HG03520 (cell line): ENCODE results near the gene RFFL.
A peak's percentile ranks its signal among the peaks of the same experiment; 100 is the strongest.
"Not testable (repeated sequence)": the region's sequence is repeated elsewhere in the genome, so short reads cannot be mapped to it uniquely, and the experiment has no call there.

Experiments
- ATAC-seq: cut with Tn5 transposase; IDR thresholded peaks from one replicate; pipeline ENCODE4 v1.9.1; 2021; ENCODE audit warnings: mild to moderate bottlenecking, moderate library complexity; ENCODE audit not compliant: unreplicated experiment

Gene RFFL

DNA sequence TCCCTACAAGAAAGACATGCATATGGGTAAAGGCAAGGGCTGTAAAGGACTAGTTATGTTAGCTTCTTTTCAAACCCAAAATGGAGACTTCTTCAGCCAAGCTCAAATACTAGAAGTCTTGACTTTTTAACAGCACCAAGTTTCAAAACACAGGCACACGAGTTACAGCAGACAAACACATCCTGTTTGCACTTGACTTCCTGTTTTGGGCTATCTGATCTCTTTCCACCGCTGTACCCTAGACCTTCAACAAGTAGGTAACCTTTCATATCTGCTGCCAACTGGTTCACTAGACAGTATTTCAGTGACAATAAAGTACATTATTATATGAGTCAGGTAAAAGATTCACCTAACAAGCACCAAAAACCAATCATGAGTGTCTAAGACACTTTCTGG, 12.3 kb downstream of the RFFL start:
- no peak for ATAC-seq

DNA sequence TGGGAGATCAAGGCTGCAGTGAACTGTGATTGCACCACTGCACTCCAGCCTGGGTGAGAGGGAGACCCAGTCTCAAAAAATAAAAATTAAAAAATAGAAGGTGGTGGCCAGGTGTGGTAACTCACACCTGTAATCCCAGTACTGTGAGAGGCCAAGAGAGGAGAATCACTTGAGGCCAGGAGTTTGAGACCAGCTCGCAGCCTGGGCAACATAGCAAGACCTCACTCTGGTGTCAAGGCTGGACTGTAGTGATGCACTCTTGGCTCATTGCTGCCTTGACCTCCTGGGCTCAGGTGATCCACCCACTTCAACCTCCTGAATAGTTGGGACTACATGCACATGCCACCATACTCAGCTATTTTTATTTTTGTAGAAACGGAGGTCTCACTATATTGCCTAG, 13.3 kb downstream of the RFFL start:
- no peak for ATAC-seq

DNA sequence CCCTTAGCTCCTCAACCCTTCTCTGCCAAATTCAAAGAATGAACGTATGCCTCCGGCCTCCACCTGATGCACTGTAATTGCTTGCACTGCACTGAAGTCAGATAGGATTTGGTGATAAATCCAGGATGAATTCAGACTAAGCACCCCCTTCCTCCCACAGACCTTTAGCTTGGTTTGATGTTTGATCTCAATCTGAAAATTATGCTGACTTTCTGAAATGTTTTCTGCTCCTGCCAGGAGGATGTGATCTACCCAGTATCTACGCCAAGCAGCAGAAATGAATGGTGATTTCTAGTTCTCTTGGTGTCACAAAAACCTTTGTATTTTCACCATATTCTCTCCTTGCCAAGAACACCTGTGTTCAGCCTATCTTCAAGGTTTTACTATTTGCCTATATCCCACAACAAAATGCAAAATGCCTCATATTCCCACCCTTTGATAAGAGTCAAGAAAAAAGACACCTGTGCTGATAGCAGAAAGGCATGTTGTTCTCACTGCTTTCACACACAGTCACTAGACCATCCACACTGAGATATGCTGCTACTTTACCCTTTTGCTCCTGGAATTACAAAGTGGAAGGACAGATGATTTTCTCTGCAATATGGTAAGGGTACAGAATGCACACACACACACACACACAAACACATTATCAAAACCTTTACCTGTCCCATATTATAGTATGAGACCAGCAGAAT, 14.7 kb downstream of the RFFL start:
- no peak for ATAC-seq

DNA sequence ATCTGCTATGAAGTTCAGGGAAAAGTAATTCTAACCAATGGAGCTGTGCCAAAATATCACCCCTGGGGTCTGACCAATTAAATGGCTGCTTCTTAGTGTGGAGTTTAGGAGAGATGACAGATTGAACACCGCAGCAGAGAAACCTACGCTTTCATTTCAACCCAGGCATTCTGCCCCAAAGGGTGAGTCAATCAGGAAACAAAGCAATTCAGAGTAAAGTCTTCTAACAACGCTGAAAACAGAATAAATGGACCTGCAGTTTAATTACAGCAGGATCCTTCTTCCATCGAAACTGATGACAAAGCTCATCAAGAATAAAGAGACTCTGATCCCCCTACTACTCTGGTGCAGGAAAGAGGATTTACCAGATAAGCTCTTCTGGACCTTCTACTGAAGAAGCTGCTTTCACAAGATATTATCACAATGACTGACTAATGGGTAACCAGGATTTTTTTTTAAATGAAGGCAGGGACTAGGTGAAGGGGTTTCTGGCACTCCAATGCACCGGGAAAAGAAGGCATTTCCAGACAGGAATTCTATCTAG, 16.7 kb downstream of the RFFL start:
- ATAC-seq = peak; percentile 51

DNA sequence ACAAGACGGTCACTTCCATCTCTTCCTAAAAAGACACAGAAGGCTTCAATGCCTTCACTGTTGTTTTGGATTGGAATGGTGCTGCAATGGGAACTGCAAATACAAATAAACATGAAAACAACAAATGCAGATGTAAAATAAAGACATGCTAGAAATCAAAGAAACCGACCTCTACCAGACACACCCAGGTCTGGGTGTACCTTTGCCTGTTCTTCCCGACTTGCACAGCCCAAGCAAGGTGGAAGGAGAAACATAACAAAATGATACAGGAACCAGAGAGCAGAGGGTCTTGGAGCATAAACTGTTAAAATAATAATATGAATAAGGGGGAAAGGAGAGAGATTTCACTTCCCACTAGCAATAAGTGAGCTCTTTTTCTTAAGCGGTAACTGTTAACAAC, 17.3 kb downstream of the RFFL start:
- ATAC-seq = no peak

DNA sequence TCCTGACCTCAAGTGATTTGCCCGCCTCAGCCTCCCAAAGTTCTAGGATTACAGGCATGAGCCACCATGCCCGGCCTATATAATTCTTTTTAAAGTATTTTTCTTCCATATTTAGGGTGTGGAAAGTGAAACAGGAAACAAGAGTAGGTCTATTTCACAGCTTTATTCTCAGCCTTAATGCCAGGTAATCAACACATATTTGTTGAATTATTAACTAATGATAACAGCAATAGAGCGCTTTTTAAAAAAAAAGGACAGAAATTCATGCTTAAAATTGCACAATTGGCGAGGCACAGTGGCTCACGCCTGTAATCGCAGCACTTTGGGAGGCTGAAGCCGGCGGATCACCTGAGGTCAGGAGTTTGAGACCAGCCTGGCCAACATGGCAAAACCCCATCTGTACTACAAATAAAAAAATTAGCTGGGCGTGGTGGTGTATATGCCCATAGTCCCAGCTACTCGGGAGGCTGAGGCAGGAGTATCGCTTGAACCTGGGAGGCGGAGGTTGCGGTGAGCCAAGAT, 18.0 kb downstream of the RFFL start:
- not testable (repeated sequence) for ATAC-seq

DNA sequence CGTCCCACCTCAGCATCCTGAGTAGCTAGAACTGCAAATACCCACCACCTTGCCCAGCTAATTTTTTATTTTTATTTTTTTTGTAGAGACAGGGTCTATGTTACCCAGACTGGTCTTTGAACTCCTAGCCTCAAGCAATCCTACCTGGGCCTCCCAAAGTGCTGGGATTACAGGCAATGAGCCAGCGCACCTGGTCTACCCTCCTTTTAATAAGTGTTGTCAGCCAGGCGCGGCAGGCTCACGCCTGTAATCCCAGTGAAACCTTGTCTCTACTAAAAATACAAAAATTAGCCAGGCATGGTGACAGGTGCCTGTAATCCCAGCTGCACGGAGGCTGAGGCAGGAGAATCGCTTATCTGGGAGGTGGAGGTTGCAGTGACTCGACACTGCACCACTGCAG, 19.3 kb downstream of the RFFL start:
- no peak for ATAC-seq

DNA sequence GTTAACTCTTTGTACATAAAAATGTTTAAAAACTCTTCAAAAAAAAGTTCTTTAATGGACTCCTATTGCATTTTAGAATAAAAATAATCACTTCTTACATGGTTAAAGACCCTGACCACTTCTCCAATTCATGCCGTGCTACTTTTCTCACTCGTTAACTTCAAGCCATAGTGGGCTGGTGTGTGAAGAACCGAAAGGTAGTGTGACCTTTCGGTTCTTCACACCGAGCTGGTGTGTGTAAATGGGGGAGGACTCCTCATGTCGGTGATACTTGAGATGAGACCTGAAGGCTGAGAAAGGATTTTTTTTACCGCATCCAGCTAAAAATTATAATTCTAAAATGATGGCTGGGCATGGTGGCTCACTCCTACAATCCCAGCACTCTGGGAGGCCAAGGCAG, 22.1 kb downstream of the RFFL start:
- ATAC-seq = no peak

DNA sequence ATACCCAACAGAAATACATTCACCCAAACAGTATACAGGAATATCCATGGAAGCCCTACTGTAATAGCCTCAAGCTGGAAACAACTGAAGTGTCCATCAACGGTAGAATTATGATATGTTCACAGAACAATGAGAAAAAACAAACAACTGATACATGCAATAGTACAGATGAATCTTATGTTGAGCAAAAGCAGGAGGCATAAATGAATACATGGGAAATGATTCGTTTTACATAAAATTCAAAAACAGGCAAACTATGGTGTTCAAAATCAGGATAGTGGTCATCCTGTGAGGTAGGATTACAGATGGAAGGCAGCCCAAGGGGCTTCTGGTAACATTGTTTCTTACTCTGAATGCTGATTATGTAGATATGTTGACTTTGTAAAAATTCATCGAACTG, 25.1 kb downstream of the RFFL start:
- no peak for ATAC-seq

DNA sequence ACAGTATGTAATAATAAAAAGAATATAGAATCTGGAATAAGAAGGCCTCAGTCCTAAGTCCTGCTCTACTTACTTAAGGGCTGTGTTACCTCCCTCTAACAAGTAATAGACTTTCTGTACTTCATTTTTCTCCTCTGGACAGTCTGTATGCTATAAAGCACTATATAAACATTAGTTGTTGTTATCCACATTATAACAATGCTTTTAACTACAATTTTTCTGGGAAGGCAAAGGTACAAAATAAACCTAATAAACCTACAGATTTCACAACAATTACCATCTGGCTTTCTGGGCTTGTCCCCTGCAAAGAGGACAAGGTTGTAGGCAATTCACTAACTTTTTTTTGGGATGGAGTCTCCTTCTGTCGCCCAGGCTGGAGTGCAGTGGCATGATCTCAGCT, 32.7 kb downstream of the RFFL start:
- no peak for ATAC-seq

DNA sequence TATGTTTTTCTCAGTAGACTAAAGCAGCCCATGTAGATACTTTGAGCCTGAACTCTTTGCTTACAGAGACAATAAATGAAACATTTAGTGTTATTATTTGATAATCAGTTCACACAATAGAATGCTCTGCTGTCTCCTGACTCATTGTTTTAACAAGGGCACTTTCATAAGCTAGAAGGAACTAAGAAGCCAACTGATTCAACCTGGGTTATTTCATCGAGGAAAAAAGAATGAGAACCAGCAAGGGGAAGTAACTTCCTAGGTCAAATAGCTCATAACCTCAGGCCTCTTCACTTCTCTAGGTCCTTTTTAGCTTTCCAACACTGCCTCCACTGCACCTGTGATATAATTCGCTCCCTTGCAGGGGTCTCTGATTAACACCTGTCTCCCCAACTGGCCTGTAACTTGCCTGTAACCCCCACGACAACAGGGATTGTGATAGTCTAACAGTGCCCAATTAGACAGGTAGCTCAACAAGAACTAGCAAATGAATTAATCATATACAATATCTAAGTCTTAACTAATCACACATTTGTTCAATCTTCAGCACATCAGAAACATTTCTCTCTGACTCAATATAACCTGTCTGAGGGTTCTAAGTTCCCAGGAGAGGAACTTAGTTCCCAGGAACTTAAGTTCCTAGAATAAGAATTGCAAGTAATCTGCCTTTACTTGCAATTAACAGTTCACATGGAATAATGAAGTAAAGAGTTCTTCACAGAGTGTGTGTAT, 34.8 kb downstream of the RFFL start:
- no peak for ATAC-seq

DNA sequence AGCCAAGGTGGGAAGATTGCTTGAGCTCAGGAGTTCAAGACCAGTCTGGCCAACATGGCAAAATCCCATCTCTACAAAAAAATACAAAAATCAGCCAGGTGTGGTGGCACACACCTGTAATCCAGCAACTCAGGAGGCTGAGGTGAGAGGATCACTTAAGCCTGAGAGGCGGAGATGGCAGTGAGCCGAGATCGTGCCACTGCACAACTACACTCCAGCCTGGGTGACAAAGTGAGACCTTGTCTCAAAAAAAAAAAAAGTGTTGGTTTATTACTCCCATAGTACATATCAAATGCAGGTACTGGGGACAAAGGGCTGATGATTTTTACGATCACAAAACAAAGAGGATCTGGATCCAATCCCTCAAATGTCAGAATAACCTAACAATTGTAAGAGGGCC, 35.4 kb downstream of the RFFL start:
- ATAC-seq = not testable (repeated sequence)

DNA sequence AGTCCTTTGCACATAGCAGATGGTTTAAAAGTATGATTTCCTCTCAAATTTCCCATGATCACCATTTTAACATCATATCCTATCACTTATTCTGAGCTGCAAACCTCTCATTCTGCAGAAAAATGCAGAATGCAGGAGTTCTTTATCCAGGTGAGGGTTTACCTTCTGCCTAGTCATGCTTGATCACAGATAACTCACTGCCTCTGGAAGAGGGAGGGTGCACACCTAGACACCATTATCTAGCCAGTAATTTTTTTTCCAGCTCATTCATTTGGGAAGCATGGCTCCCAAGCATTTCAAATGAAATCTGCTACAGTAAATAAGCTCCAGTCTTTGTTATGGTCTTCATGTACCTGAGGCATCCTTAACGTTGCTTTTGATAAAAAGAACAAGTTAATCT, 38.0 kb downstream of the RFFL start:
- ATAC-seq = no peak

DNA sequence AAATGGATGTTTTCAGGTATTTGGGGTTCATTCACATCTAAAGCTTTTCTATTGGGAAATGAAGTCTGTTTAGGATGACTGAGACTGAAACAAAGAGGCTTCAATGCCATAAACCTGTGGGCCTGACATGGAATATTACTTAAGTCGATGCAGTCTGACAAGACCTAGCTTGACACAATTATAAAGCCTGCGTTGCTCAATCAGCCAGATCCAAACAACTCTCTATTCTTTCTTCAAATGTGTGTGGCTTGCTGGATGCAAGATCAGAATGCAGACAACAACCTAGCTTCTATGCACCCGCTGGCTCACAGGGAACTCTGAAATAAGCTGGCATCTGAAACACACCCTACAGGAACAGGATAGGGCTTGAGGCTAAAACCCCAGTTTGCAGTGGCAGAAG, 40.0 kb downstream of the RFFL start:
- ATAC-seq = no peak

DNA sequence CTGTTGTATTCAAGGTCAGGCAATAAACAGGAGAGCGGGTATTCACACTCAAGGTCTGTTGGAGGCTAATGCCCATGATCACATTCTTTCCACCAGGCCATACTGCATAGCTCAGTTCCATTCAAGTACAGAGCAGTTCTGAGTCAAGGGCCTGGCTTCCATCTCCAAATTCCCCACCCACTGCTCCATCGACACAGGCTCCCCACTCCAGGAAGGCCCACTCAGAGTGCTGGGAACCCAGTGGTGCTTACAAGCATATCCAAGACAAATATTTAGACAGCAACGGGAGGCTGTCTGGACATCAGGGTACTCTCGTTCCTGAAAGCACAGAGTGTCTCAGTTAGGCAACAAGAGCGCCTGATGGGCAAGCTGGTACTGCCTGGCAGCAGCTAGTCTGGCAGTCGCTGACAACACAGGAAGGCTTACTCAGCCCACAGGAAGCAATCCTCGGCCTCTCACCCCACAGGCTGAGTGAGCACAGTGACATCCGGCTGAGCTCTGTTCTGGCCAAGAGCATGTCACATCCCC, 40.9 kb downstream of the RFFL start:
- no peak for ATAC-seq

DNA sequence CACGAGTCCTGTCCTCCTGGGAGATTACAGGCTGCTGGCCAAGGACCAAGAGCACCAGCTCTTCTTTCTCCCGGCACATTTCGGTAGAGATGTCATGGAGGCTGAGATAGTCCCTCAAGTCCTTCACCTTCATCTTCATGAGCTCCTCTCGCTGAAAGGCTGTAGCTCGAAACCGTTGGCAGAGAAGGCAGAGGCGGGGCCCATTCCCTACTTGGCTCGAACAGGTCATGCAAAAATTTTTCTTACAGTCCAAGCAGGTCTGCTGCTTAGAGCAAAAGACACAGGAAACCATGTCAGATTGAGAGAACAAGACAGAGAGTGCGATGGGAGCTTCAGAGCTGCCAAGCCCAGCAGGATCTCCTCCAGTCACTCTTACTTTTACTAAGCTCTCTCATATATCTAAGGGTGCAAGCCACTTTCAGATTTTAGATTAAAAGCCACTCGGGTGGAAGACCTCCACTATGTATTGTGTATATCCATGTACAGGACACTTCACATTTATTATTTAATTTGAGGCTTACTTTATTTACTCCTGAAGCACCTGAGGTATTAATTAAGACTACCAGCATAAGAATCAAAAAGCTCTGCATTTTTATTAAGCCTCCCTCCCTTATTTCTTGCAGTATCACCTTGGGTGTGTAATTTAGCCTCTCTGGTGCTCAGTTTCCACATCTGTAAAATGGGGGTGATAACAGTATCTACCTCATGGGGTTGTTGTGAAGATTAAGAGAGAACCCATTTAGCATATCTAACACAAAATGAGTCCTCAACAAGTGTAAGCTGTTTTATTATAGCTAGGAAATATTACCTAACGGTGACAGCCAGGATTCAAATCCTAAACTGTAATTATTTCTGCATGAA, 41.8 kb downstream of the RFFL start:
- no peak for ATAC-seq

DNA sequence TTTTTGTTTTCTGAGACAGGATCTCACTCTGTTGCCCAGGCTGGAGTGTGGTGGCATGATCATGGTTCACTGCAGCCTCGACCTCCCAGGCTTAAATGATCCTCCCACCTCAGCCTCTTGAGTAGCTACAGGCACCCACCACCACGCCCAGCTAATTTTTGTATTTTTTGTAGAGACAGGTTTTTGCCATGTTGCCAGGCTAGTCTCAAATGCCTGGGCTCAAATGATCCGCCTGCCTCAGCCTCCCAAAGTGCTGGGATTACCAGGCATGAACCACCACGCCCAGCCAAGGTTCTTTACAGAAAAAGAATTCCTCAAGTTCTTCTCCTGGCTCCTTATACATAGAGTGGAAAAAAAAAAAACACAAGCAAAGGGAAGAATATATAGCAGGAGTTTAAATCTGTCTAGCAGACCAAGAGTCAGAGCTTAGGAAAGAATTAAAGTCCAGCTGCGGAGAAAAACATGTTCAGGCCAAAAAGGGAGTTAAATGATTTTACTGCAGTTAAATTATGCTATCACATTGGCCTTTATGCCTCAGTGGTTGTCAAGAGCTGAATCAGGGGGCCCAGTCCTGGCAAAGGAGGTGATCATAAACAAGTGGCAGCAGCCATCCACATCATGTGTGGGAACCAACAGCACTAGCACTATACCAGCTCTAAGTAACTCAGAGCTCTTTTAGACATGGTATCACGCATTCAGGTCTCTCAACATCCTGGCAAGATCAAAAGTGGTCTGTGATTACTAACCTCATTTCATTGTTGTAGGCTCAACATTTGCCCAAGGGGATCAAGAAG, 43.9 kb downstream of the RFFL start:
- ATAC-seq = no peak

DNA sequence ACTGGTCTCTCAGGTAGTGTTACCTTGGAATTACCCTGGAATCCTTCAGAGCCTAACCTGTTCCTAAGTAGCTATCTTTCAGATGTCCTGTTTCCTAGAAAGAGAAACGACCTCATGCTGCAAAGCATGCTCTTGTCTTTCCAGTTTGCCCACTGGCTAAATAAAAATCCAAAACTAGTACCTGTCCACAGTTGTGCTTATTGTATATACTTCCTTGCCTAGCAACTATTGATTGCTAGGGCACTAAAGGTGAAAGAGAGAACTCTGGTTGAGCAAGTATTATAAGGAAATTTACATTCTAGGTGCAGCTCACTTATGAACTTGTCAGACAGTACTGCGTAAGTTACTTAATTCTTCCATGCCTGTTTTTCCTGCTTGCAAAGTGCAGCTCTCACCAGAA, 44.7 kb downstream of the RFFL start:
- ATAC-seq = no peak

DNA sequence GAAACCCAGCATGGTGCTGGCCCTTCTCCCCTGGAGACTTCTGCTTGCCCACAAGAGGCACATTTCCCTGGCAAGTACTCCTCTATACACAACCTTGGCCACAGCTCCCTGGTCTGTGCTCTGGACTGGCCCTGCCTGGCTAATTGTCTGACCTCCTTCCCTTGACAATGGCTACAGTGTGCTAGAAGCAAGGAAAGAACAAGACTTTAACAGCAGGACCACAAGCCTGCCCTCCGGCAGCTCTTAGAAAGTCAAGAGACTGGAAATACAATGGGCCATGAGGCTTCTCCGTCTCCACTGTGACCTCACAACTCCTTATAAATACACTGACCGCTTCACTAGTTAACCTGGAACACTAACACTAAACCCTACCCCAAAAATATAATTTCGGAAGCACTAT, 46.5 kb downstream of the RFFL start:
- ATAC-seq = no peak

DNA sequence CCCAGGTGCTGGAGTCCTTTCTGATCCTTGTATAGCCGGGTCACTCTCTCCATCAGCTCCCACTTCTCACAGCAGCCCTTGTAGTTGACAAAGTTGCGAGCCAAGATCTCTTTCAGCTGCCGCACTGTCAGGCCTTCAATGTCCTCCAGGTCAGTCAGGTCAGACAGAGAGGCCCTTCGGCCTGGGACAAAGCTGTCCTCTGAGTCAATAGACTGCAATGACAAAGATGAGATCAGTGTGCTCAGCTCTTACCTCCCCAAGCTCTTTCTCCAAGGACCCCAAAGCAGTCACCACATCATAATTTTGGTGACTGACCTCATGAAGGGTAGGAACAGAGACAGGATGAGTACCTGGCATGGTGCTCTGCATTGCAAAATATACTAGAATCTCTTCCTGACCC, 47.1 kb downstream of the RFFL start:
- ATAC-seq = no peak
